H1 (cell line): ENCODE measurements around the gene FASTKD3. TPM values are rescaled to one million over a fixed set of nuclear protein-coding genes. Genes with fewer than 3 reads are reported as not detected.

Source experiments
- CREB1 ChIP-seq: IDR thresholded peaks from 2 replicates; pipeline ENCODE4 v1.6.1; 2012; ENCODE audit warnings: inconsistent platforms
- CTBP2 ChIP-seq: IDR thresholded peaks from 2 replicates; pipeline ENCODE4 v1.7.0; 2011; ENCODE audit warnings: borderline replicate concordance, mild to moderate bottlenecking, moderate library complexity, mixed read lengths, low read length; ENCODE audit not compliant: insufficient read depth, insufficient read length
- HDAC2 ChIP-seq, 2 experiments: fragments of 300-600 bp in 1 of 2; sonication (generic) in 1 of 2; IDR thresholded peaks; 2 replicates each; pipeline ENCODE4 v1.6.1; 2011 to 2012; ENCODE audit warnings: low read depth in 2 of 2, low read length in 2 of 2, mild to moderate bottlenecking in 2 of 2, moderate library complexity in 2 of 2, borderline replicate concordance in 1 of 2, inconsistent platforms in 1 of 2
- KDM4A ChIP-seq: IDR thresholded peaks from one replicate; pipeline ENCODE4 v1.7.1; 2012; ENCODE audit warnings: low read depth, mild to moderate bottlenecking, moderate library complexity, low read length, inconsistent platforms; ENCODE audit not compliant: severe bottlenecking
- PHF8 ChIP-seq: fragments of 200-600 bp; sonication (generic); conservative IDR thresholded peaks from 2 replicates; pipeline ENCODE4 v1.7.1; 2012; ENCODE audit warnings: low read depth, mild to moderate bottlenecking, inconsistent platforms, low read length, moderate library complexity
- POLR2AphosphoS5 ChIP-seq: IDR thresholded peaks from 2 replicates; pipeline ENCODE4 v1.6.1; 2011; ENCODE audit warnings: low read depth, low read length
- RNF2 ChIP-seq: fragments of 200-900, 300-1000 bp; sonication (generic); IDR thresholded peaks from 2 replicates; pipeline ENCODE4 v1.7.1; 2016; ENCODE audit warnings: borderline replicate concordance, low read depth, mild to moderate bottlenecking, antibody characterized with exemption, low read length; ENCODE audit not compliant: poor library complexity, severe bottlenecking; ENCODE audit errors: missing control alignments
- RXRA ChIP-seq: IDR thresholded peaks from 2 replicates; pipeline ENCODE4 v1.6.1; 2011; ENCODE audit warnings: low read depth, mild to moderate bottlenecking, low read length, moderate library complexity; ENCODE audit not compliant: insufficient read depth
- SIRT6 ChIP-seq: IDR thresholded peaks from one replicate; pipeline ENCODE4 v1.7.1; 2012; ENCODE audit warnings: low read length, inconsistent platforms
- SP2 ChIP-seq: IDR thresholded peaks from 2 replicates; pipeline ENCODE4 v1.6.1; 2012; ENCODE audit warnings: mild to moderate bottlenecking, low read length, inconsistent platforms
- polyA plus RNA-seq, 7 experiments: library from polyadenylated mRNA; depleted of rRNA in 3 of 7; stranded (reverse) in 5 of 7; unstranded in 2 of 7; fragments of >200 nt in 5 of 7; fragments of 200-250 nt in 2 of 7; gene quantifications; 1 replicate in 5 of 7; 2 replicates in 1 of 7; 4 replicates in 1 of 7; pipeline versions ENCODE4 v1.2.1 to v1.2.3, GENCODE V29; 2011 to 2013; ENCODE audit warnings: missing spikeins in 2 of 7, mixed read lengths in 2 of 7
- total RNA-seq: library from RNA; stranded (reverse); fragmentation: NEBNext Ultra II Directional; extraction: Animal tissue kit (Norgen Biotek cat#: 25700); gene quantifications from 2 replicates; pipeline ENCODE4 v1.2.1, GENCODE V29; 2021
- TF ChIP-seq, protein P1 (sequence below): fragments of 300-600 bp; sonication (generic); IDR thresholded peaks from 2 replicates; pipeline ENCODE4 v1.7.1; 2012; ENCODE audit warnings: low read length, moderate library complexity, mild to moderate bottlenecking, inconsistent platforms; ENCODE audit not compliant: insufficient replicate concordance

FASTKD3 gene
- total and polyA plus RNA-seq, 2 of the 8 experiments (the other 6 are each of a cell fraction or from before 2014, with no cell fraction given), result 5.6 to 7.6 TPM

DNA sequence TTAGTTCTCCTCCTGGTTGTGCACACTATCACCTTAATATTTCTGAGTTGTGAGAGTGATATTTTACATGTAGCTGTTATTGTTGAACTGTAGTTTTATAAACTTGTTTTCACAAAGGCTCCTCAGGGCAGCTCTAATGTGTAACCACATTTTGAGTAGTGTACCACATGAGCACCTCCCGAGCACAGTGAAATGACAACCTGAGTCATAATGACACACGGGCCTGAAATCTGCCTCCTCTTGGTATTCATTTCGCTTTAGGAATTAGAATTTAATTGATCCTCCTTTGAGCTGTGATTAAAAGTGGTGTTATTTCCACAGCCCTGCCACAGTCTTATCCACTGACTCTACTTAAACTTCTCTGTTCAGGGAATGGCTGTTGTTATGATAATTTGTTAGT is 8.0 kb upstream of the FASTKD3 start (continued):
- TF ChIP-seq, protein P1, sequence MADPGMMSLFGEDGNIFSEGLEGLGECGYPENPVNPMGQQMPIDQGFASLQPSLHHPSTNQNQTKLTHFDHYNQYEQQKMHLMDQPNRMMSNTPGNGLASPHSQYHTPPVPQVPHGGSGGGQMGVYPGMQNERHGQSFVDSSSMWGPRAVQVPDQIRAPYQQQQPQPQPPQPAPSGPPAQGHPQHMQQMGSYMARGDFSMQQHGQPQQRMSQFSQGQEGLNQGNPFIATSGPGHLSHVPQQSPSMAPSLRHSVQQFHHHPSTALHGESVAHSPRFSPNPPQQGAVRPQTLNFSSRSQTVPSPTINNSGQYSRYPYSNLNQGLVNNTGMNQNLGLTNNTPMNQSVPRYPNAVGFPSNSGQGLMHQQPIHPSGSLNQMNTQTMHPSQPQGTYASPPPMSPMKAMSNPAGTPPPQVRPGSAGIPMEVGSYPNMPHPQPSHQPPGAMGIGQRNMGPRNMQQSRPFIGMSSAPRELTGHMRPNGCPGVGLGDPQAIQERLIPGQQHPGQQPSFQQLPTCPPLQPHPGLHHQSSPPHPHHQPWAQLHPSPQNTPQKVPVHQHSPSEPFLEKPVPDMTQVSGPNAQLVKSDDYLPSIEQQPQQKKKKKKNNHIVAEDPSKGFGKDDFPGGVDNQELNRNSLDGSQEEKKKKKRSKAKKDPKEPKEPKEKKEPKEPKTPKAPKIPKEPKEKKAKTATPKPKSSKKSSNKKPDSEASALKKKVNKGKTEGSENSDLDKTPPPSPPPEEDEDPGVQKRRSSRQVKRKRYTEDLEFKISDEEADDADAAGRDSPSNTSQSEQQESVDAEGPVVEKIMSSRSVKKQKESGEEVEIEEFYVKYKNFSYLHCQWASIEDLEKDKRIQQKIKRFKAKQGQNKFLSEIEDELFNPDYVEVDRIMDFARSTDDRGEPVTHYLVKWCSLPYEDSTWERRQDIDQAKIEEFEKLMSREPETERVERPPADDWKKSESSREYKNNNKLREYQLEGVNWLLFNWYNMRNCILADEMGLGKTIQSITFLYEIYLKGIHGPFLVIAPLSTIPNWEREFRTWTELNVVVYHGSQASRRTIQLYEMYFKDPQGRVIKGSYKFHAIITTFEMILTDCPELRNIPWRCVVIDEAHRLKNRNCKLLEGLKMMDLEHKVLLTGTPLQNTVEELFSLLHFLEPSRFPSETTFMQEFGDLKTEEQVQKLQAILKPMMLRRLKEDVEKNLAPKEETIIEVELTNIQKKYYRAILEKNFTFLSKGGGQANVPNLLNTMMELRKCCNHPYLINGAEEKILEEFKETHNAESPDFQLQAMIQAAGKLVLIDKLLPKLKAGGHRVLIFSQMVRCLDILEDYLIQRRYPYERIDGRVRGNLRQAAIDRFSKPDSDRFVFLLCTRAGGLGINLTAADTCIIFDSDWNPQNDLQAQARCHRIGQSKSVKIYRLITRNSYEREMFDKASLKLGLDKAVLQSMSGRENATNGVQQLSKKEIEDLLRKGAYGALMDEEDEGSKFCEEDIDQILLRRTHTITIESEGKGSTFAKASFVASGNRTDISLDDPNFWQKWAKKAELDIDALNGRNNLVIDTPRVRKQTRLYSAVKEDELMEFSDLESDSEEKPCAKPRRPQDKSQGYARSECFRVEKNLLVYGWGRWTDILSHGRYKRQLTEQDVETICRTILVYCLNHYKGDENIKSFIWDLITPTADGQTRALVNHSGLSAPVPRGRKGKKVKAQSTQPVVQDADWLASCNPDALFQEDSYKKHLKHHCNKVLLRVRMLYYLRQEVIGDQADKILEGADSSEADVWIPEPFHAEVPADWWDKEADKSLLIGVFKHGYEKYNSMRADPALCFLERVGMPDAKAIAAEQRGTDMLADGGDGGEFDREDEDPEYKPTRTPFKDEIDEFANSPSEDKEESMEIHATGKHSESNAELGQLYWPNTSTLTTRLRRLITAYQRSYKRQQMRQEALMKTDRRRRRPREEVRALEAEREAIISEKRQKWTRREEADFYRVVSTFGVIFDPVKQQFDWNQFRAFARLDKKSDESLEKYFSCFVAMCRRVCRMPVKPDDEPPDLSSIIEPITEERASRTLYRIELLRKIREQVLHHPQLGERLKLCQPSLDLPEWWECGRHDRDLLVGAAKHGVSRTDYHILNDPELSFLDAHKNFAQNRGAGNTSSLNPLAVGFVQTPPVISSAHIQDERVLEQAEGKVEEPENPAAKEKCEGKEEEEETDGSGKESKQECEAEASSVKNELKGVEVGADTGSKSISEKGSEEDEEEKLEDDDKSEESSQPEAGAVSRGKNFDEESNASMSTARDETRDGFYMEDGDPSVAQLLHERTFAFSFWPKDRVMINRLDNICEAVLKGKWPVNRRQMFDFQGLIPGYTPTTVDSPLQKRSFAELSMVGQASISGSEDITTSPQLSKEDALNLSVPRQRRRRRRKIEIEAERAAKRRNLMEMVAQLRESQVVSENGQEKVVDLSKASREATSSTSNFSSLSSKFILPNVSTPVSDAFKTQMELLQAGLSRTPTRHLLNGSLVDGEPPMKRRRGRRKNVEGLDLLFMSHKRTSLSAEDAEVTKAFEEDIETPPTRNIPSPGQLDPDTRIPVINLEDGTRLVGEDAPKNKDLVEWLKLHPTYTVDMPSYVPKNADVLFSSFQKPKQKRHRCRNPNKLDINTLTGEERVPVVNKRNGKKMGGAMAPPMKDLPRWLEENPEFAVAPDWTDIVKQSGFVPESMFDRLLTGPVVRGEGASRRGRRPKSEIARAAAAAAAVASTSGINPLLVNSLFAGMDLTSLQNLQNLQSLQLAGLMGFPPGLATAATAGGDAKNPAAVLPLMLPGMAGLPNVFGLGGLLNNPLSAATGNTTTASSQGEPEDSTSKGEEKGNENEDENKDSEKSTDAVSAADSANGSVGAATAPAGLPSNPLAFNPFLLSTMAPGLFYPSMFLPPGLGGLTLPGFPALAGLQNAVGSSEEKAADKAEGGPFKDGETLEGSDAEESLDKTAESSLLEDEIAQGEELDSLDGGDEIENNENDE, result no peak
- TF ChIP-seq CREB1 (no peak), KDM4A (no peak), RNF2 (no peak), RXRA (no peak), CTBP2 (no peak), PHF8 (no peak), SP2 (no peak), HDAC2 (IDR thresholded peaks at IDR 0.05; ENCODE audit: borderline replicate concordance in 1 of 2, low read depth in 2 of 2, low read length in 2 of 2) (no peak), SIRT6 (no peak), POLR2AphosphoS5 (no peak)
